IMR-90 (cell line): ENCODE data around the gene LANCL3.

Experiments
- CHD1 ChIP-seq: IDR thresholded peaks from 2 replicates; pipeline ENCODE4 v1.6.1; 2012; ENCODE audit warnings: low read depth, low read length, improper control_type of control experiment
- CTCF ChIP-seq: conservative IDR thresholded peaks from 2 replicates; pipeline ENCODE4 v1.5.1; 2012; ENCODE audit warnings: mild to moderate bottlenecking, low read depth, low read length, improper control_type of control experiment
- MAZ ChIP-seq: IDR thresholded peaks from 2 replicates; pipeline ENCODE4 v1.6.1; 2012; ENCODE audit warnings: low read depth, mild to moderate bottlenecking, low read length, improper control_type of control experiment, moderate library complexity, borderline replicate concordance
- MXI1 ChIP-seq: IDR thresholded peaks from 2 replicates; pipeline ENCODE4 v1.6.1; 2012; ENCODE audit warnings: low read depth, mild to moderate bottlenecking, low read length, moderate library complexity, borderline replicate concordance
- POLR2A ChIP-seq: IDR thresholded peaks from 2 replicates; pipeline ENCODE4 v1.6.1; 2012; ENCODE audit warnings: mild to moderate bottlenecking, low read depth, low read length
- RAD21 ChIP-seq: IDR thresholded peaks from 2 replicates; pipeline ENCODE4 v1.6.1; 2012; ENCODE audit warnings: low read length, improper control_type of control experiment
- RFX5 ChIP-seq: IDR thresholded peaks from 2 replicates; pipeline ENCODE4 v1.8.0; 2012; ENCODE audit warnings: low read depth, mild to moderate bottlenecking, low read length, moderate library complexity
- USF2 ChIP-seq: fragments of 150-350 bp; IDR thresholded peaks from 2 replicates; pipeline ENCODE4 v1.6.1; 2017; ENCODE audit warnings: mild to moderate bottlenecking, antibody characterized with exemption, low read length, low read depth

- TF ChIP-seq CTCF: no peak
- no peak for TF ChIP-seq MAZ
- no peak for TF ChIP-seq USF2
- TF ChIP-seq POLR2A: no peak
- no peak for TF ChIP-seq CHD1
- TF ChIP-seq RFX5: no peak
- no peak for TF ChIP-seq MXI1
- no peak for TF ChIP-seq RAD21
These were observed 35.8 kb downstream of the LANCL3 start for GRCh38 chrX:37607243-37607642.
